ENCODE data around the gene PHF2. TPM values are rescaled to one million over a fixed set of nuclear protein-coding genes. Genes with fewer than 3 reads are reported as not detected.

The PHF2 gene
- total RNA-seq, 2 experiments from 2014 or later, result 16.0 to 16.5 TPM

DNA sequence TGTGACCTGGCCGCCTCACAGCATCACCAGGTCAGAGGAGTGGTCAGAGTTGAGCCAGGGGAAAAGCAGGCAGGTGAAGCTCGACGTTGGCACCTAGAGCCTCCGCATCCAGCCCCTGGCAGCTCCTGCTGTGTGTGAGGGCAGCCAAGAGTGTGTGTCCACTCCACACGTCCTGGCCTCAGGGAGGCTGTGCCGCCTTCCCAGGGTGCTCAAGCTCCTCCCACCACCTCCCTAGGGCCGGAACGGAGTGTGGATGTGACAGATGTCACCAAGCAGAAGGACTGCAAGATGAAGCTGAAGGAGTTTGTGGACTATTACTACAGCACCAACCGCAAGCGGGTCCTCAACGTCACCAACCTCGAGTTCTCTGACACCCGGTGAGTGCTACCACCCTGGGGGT is 72.5 kb downstream of the PHF2 start:
- H3K27ac Mint-ChIP-seq, result no peak overlapping the region
- H3K36me3 Mint-ChIP-seq (ENCODE audit: low read depth), result peaks cover 7% of the 10 kb centered on the region
- ATAC-seq, result no peak
- H3K9me3 Mint-ChIP-seq (ENCODE audit: low read depth), result no peaks in the 10 kb centered on the region
- ChIA-PET CTCF (no interaction called here), POLR2A (no interaction called here)
- H3K4me3 Mint-ChIP-seq, result no peak overlapping the region
- no peaks in the 10 kb centered on the region for H3K27me3 Mint-ChIP-seq
- intact Hi-C loops (cut with DNase I, micrococcal nuclease), result no loop called here
- DNase-seq, result no peak
- no peaks in the 10 kb centered on the region for H3K4me1 Mint-ChIP-seq

DNA sequence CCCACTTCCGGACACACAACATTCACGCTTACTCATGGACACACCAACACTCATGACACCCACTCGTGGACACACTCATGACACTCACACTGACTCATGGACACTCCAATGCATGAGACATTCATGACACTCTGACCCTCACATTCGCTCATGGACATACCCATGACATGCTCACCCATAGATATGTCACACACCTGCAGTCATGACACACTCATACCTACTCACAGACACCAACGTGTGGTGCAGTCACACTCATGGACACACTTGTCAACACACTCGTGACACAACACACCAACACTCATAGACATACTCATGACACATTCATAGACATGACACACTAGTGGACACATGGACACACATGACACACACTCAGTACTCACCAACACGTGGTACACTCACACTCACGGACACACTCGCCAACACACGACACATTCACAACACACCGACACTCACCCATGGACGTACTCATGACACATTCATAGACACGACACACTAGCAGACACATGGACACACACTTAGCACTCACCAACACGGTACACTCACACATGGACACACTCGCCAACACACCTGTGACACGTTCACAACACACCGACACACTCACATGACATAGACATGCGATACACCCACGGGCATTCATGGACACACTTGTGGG is 73.4 kb downstream of the PHF2 start:
- intact Hi-C loops (cut with DNase I, micrococcal nuclease), result no loop called here
- POLR2A ChIA-PET, result no interaction called here
- H3K9me3 Mint-ChIP-seq (ENCODE audit: low read depth), result no peaks in the 10 kb centered on the region
- ATAC-seq, result peak; percentile 47
- DNase-seq, result no peak
- CTCF ChIA-PET, result no interaction called here
- H3K27me3 Mint-ChIP-seq, result no peaks in the 10 kb centered on the region
- no peaks in the 10 kb centered on the region for H3K4me1 Mint-ChIP-seq
- H3K4me3 Mint-ChIP-seq, result no peak overlapping the region
- peaks cover 5% of the 10 kb centered on the region for H3K36me3 Mint-ChIP-seq (ENCODE audit: low read depth)
- no peak overlapping the region for H3K27ac Mint-ChIP-seq

DNA sequence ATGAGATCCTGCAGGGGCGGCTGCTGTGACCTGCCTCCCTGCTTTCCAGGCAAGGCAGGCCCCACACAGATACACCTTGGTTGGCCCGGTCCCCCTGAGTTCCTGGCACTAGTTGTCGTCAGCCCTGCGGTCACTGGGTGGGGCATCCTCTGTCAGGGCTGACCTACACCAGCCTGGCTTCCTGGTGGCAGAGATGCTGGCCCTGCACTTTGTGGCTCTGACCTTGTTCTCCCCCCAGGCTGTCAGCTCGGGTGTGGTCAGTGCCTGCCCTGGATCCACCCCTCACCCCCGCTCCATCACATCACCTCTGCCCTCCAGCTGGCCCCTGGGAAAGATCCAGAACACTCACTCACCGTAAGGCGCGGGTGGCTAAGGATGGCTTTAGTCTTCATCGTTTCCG is 74.1 kb downstream of the PHF2 start:
- ATAC-seq (no peak), DNase-seq (no peak)
- ChIA-PET POLR2A (no interaction called here), CTCF (interaction anchor here (0.9 kb wide), 1 partner anchor 29 kb away, joined by 3 read pairs; no protein-coding TSS in a partner anchor)
- H3K27me3 Mint-ChIP-seq, result no peaks in the 10 kb centered on the region
- H3K9me3 Mint-ChIP-seq (ENCODE audit: low read depth), result no peaks in the 10 kb centered on the region
- H3K27ac Mint-ChIP-seq, result no peak overlapping the region
- H3K4me3 Mint-ChIP-seq, result no peak overlapping the region
- intact Hi-C loops (cut with DNase I, micrococcal nuclease), result no loop called here
- H3K4me1 Mint-ChIP-seq, result no peaks in the 10 kb centered on the region
- H3K36me3 Mint-ChIP-seq (ENCODE audit: low read depth), result peaks cover 5% of the 10 kb centered on the region

DNA sequence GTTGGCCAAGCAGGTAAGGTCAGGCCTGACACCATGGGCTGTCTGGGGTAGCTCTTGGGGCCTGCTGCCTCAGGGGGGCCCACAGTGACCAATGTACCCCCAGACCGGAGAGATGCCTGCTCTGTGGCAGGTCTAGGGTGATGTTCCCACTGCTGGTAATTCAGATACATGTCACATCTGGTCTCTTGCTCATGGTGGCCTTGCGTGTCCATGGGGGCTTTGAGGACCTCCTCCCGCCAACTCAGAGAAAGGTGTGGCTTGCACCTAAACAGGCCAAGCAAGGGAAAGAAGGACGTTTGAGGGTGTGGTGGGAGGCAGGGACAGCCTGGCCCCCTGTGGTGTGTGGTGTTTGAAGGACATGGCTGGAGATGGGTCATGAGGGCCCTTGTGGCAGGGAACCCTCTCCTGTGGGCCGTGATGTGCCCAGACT is 75.2 kb downstream of the PHF2 start:
- DNase-seq, result no peak
- no peaks in the 10 kb centered on the region for H3K27me3 Mint-ChIP-seq
- no peaks in the 10 kb centered on the region for H3K9me3 Mint-ChIP-seq (ENCODE audit: low read depth)
- intact Hi-C loops (cut with DNase I, micrococcal nuclease), result no loop called here
- H3K36me3 Mint-ChIP-seq (ENCODE audit: low read depth), result peaks cover 5% of the 10 kb centered on the region
- ChIA-PET POLR2A (no interaction called here), CTCF (interaction anchor here (0.9 kb wide), 1 partner anchor 28 kb away, joined by 3 read pairs; no protein-coding TSS in a partner anchor)
- no peaks in the 10 kb centered on the region for H3K4me1 Mint-ChIP-seq
- H3K4me3 Mint-ChIP-seq, result no peak overlapping the region
- H3K27ac Mint-ChIP-seq, result no peak overlapping the region
- no peak for ATAC-seq

DNA sequence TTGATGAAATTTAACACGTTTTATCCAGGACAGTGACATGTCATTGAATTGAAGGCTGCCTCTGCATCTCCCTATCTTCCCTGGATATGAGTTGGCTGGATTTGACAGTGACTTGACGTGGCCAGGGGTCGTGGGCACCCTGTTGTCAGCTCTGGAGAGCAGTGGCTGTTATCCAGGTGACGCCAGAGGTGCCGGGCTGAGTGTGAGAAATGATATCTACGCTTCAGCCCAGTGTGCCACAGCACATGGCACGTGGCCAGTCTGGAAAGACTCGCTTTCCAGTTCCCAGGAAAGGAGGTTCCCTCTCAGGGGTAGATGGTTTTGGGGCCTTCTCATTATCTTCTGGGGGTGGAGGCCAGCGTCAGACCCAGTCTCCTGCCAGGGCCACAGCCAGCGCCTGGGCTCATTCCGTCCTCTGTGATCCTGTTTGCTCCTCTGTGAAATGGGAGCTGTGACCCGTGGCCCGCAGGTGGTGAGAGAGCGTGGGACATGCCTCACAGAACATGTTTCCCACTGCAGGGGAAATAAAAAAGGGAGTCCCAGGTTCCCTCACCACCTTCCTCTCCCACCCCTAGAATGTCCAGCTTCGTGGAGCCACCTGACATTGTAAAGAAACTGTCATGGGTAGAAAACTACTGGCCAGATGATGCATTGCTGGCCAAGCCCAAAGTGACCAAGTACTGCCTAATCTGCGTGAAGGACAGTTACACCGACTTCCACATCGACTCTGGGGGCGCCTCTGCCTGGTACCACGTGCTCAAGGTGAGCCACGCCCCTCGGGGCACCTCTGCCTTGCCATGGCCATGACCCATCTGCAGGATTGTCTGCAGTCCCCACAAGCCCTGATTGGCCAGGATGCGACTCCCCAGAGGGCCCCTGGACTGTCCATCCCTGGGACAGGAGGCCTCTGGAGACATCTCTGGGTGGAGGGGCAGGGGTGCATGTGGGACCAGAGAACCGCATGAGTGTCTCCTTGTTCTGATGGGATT is 76.5 kb downstream of the PHF2 start:
- ChIA-PET POLR2A (no interaction called here), CTCF (no interaction called here)
- no peak for ATAC-seq
- Mint-ChIP-seq H3K36me3 (ENCODE audit: low read depth) (peaks cover 5% of the 10 kb centered on the region), H3K4me3 (no peak overlapping the region), H3K27me3 (no peaks in the 10 kb centered on the region), H3K27ac (no peak overlapping the region), H3K4me1 (no peaks in the 10 kb centered on the region), H3K9me3 (ENCODE audit: low read depth) (no peaks in the 10 kb centered on the region)
- intact Hi-C loops (cut with DNase I, micrococcal nuclease), result no loop called here
- peak; percentile 1 for DNase-seq

DNA sequence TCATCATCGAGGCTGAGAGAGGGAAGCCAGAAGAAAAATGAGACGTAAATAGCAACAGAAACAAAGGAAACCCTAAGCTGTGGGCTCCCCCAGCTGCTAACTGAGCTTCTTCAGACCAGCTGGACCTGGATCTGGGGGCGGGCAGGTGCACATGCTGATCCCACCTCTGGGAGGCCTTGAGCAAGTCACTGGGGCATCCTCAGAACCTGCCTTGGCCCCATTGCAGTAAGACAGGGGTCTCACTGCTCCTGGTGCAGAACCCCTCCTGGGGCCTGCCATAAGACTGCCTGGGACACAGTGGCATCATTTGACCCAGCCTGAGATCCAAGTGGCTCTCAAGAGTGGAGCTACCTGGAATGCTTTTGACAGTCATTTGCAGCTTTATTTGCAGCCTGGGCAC is 77.4 kb downstream of the PHF2 start:
- intact Hi-C loops (cut with DNase I, micrococcal nuclease), result no loop called here
- POLR2A ChIA-PET, result no interaction called here
- Mint-ChIP-seq H3K4me3 (no peak overlapping the region), H3K27ac (no peak overlapping the region), H3K9me3 (ENCODE audit: low read depth) (no peaks in the 10 kb centered on the region), H3K4me1 (no peaks in the 10 kb centered on the region), H3K36me3 (ENCODE audit: low read depth) (peaks cover 5% of the 10 kb centered on the region), H3K27me3 (no peaks in the 10 kb centered on the region)
- CTCF ChIA-PET, result no interaction called here
- DNase-seq (peak; percentile 0), ATAC-seq (no peak)

- Mint-ChIP-seq H3K27me3 (no peaks in the 10 kb centered on the region), H3K27ac (no peak overlapping the region), H3K4me3 (no peak overlapping the region), H3K36me3 (ENCODE audit: low read depth) (peaks cover 5% of the 10 kb centered on the region), H3K9me3 (ENCODE audit: low read depth) (no peaks in the 10 kb centered on the region), H3K4me1 (no peaks in the 10 kb centered on the region)
- CTCF ChIA-PET, result interaction anchor here (0.9 kb wide), 1 partner anchor 14 kb away, joined by 4 read pairs; no protein-coding TSS in a partner anchor
- POLR2A ChIA-PET, result no interaction called here
- ATAC-seq (no peak), DNase-seq (peak; percentile 1)
- intact Hi-C loops (cut with DNase I, micrococcal nuclease), result no loop called here
These were observed 78.1 kb downstream of the PHF2 start for GRCh38 chr9:93654351-93654961.

DNA sequence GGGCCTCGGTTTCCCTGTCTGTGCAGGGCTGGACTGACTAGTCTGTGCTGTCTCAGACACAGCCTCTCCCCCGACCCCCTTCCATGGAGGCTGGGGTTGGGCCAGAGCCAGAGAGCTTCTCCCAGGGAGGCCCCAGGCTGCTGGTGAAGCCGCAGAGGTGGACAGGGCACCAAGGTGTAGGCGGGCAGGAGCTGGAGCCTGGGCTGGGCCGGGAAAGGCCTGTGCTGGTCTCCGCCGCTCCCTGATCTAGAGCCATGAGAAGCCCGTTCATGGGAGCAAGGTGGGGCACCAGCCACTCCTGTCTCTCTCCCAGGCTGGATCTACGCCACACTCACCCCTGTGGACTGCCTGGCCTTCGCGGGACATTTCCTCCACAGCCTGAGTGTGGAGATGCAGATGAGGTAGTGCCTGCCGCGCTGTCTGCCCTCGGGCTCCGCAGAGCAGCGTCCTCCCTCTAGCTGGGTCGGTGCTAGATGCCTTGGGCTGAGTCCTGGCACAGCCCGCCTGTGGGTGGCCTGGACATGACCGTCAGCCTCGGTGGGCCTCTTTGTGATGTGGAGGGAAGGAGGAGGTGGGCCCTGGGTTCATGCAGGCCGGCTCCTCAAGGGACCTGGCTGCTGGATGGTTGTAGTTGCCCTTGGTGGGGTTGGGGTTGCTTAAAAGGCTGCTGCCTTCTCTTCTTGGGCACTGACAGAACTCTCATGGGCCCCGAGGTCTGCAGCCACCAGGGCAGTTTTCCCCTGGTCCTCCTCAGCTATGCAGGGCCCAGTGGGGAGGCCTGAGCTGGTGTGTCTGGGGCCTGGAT is 79.4 kb downstream of the PHF2 start:
- H3K36me3 Mint-ChIP-seq (ENCODE audit: low read depth), result peaks cover 12% of the 10 kb centered on the region
- H3K4me1 Mint-ChIP-seq, result no peaks in the 10 kb centered on the region
- ATAC-seq, result no peak
- H3K27me3 Mint-ChIP-seq, result no peaks in the 10 kb centered on the region
- no peak overlapping the region for H3K27ac Mint-ChIP-seq
- DNase-seq, result no peak
- intact Hi-C loops (cut with DNase I, micrococcal nuclease), result no loop called here
- H3K9me3 Mint-ChIP-seq (ENCODE audit: low read depth), result no peaks in the 10 kb centered on the region
- H3K4me3 Mint-ChIP-seq, result no peak overlapping the region
- CTCF ChIA-PET, result interaction anchor here (0.9 kb wide), 1 partner anchor 15 kb away, joined by 4 read pairs; no protein-coding TSS in a partner anchor
- POLR2A ChIA-PET, result no interaction called here

GRCh38 chr9:93656426-93657239 is 80.2 kb downstream of the PHF2 start:
- Mint-ChIP-seq H3K9me3 (ENCODE audit: low read depth) (no peaks in the 10 kb centered on the region), H3K36me3 (ENCODE audit: low read depth) (peaks cover 10% of the 10 kb centered on the region), H3K27me3 (no peaks in the 10 kb centered on the region), H3K4me3 (no peak overlapping the region), H3K4me1 (no peaks in the 10 kb centered on the region), H3K27ac (no peak overlapping the region)
- ChIA-PET CTCF (no interaction called here), POLR2A (no interaction called here)
- no peak for ATAC-seq
- DNase-seq, result no peak
- intact Hi-C loops (cut with DNase I, micrococcal nuclease), result no loop called here

DNA sequence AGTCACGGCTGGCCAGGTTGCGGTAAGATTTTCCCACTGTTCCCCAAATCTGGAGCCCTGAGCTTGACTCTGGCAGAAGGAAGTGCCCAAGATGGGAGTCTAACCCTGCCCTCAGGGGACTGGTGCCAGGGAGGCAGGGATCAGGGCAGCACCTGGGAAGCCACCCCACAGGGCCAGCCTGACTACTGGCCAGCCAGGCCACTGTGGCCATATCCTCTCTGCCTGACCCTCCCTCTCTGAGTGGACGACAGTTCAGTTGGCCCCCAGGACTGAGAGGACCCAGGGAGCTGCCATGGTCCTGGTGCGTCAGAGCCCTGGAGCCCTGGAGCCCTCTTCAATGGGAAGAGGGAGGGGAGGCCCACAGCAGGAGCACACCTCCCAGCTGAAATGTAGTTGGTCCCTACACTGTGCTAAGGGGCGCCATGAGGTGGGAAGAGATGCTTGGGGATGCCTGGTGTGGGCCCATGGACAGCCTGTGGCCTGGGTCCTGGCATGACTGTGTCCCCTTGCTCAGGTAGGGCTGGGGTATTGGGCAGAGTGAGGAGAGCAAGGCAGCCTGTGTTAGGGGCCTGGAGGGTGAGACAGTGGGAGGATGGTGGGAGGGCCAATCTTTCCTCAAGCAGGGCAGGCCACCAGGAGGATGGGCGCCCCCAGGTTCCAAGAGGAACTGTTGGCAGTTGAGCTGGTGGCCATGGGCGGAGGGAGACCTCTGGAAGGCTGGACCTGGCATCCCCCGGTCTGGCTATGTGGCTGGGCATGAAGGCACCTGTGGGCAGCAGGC is 81.1 kb downstream of the PHF2 start:
- POLR2A ChIA-PET, result no interaction called here

More for the DNA sequence above, 81.1 kb downstream of the PHF2 start:
- H3K9me3 Mint-ChIP-seq (ENCODE audit: low read depth), result no peaks in the 10 kb centered on the region
- ATAC-seq (no peak), DNase-seq (peak; percentile 1)
- no peak overlapping the region for H3K27ac Mint-ChIP-seq
- no peaks in the 10 kb centered on the region for H3K4me1 Mint-ChIP-seq
- no peaks in the 10 kb centered on the region for H3K27me3 Mint-ChIP-seq
- intact Hi-C loops (cut with DNase I, micrococcal nuclease), result no loop called here
- H3K36me3 Mint-ChIP-seq (ENCODE audit: low read depth), result peaks cover 7% of the 10 kb centered on the region
- H3K4me3 Mint-ChIP-seq, result no peak overlapping the region
- CTCF ChIA-PET, result interaction anchor here (0.6 kb wide), 1 partner anchor 206 kb away, joined by 3 read pairs; no protein-coding TSS in a partner anchor
